ENCODE data around the gene DPYSL3.

DNA sequence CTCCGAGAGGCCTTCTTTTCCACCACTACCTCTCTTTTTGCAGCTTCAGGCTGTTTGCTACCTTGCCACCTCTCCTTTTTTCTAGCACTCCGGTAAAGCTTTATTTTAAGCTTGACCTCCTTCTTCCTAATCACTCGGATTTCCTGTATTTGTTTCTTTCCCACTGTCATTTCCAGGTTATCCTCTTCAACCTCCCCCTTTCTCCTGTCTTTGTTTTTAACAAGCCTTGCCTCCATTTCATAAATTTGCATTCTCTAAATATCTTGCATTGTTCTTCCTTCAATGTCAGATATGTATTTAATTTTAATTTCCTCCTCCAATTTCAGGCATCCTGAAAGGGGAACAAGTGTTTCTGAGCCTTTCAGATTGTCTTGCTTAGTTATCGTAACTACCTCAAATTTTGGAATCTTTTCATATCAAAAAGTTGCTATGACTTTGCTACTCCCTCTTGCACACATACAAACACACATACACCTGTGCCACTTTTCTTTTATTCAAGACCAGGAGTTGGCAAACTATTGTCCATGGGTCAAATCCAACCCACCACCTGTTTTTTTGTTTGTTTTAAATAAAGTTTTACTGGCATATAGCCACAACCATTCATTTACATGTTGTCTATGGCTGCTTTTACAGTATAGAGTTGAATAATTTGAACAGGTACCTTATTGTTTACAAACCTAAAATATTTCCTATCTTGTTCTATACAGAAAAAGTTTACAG is 22.7 kb downstream of the DPYSL3 start:
- no peak for TF ChIP-seq POLR2A (IDR thresholded peaks at IDR 0.05)
- TF ChIP-seq, protein P1, sequence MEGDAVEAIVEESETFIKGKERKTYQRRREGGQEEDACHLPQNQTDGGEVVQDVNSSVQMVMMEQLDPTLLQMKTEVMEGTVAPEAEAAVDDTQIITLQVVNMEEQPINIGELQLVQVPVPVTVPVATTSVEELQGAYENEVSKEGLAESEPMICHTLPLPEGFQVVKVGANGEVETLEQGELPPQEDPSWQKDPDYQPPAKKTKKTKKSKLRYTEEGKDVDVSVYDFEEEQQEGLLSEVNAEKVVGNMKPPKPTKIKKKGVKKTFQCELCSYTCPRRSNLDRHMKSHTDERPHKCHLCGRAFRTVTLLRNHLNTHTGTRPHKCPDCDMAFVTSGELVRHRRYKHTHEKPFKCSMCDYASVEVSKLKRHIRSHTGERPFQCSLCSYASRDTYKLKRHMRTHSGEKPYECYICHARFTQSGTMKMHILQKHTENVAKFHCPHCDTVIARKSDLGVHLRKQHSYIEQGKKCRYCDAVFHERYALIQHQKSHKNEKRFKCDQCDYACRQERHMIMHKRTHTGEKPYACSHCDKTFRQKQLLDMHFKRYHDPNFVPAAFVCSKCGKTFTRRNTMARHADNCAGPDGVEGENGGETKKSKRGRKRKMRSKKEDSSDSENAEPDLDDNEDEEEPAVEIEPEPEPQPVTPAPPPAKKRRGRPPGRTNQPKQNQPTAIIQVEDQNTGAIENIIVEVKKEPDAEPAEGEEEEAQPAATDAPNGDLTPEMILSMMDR (IDR thresholded peaks at IDR 0.05): no peak

Data from gastroesophageal sphincter (tissue), 3 donors.